Osteoblast (primary cell): ENCODE results near the gene PHF24. TPM values are rescaled to one million over a fixed set of nuclear protein-coding genes. Genes with fewer than 3 reads are reported as not detected.

ENCODE experiments used
- DNase-seq: peaks from one replicate; pipeline ENCODE4 v3.0.0; 2011; ENCODE audit warnings: low spot score, mixed read lengths; ENCODE audit not compliant: insufficient read length; ENCODE audit errors: missing footprints
- H2AFZ ChIP-seq: 2 replicates; pipeline ENCODE4 v1.6.0; 2011; ENCODE audit warnings: mild to moderate bottlenecking, low read length
- H3K27ac ChIP-seq: 2 replicates; pipeline ENCODE4 v1.5.1; 2011; ENCODE audit warnings: mild to moderate bottlenecking, low read depth, low read length, moderate library complexity
- H3K27me3 ChIP-seq: 2 replicates; pipeline ENCODE4 v1.6.0; 2012; ENCODE audit warnings: mild to moderate bottlenecking, control low read depth, inconsistent platforms, low read length, moderate library complexity; ENCODE audit not compliant: insufficient read depth
- H3K36me3 ChIP-seq: 2 replicates; pipeline ENCODE4 v1.5.1; 2011; ENCODE audit warnings: mild to moderate bottlenecking, low read length, control low read depth, moderate library complexity; ENCODE audit not compliant: insufficient read depth
- H3K4me1 ChIP-seq: 2 replicates; pipeline ENCODE4 v1.5.1; 2011; ENCODE audit warnings: mild to moderate bottlenecking, low read length, control low read depth, moderate library complexity; ENCODE audit not compliant: insufficient read depth
- H3K4me2 ChIP-seq: 2 replicates; pipeline ENCODE4 v1.6.0; 2011; ENCODE audit warnings: mild to moderate bottlenecking, low read length; ENCODE audit not compliant: insufficient read depth
- H3K4me3 ChIP-seq: fragments of 200-600 bp; sonication (generic); 3 replicates; pipeline ENCODE4 v1.5.1; 2012; ENCODE audit warnings: mild to moderate bottlenecking, low read length, inconsistent platforms; ENCODE audit not compliant: insufficient read depth
- H3K79me2 ChIP-seq: 2 replicates; pipeline ENCODE4 v1.6.0; 2012; ENCODE audit warnings: mild to moderate bottlenecking, low read length, control low read depth, inconsistent platforms; ENCODE audit not compliant: insufficient read depth
- H3K9me3 ChIP-seq: 2 replicates; pipeline ENCODE4 v1.5.1; 2011; ENCODE audit warnings: low read depth, low read length, control low read depth
- H4K20me1 ChIP-seq: 2 replicates; pipeline ENCODE4 v1.6.0; 2012; ENCODE audit warnings: mild to moderate bottlenecking, low read length, control low read depth; ENCODE audit not compliant: insufficient read depth
- total RNA-seq: library from RNA; depleted of rRNA; stranded (reverse); fragments of >200 nt; gene quantifications from 2 replicates; pipeline ENCODE4 v1.2.3, GENCODE V29; 2012
- TF ChIP-seq, protein P1 (sequence below): IDR thresholded peaks from 2 replicates; pipeline ENCODE4 v1.5.1; 2011; ENCODE audit warnings: mild to moderate bottlenecking, low read depth, low read length, moderate library complexity; ENCODE audit errors: extremely low read depth

PHF24 gene
- total RNA-seq, 1 donor, result not detected

DNA sequence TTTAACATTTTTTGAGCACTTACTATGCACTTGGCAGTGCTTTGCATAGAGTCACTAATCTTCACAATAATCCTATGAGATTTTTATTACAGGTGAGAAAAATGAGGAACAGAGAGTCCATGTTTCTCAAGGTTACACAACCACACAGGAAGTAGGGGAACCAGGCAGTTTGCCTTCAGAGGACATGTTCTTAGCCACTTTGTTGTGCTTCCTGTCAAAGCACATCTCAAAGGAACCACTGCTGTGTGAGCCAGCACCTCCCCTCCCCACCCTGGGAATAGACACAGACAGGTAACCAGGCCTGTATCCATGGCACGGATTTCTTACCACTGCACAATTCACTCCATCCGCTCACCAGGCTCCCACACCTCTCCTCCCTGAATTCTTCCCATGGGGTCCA is 25.1 kb downstream of the PHF24 start:
- Histone ChIP-seq H3K79me2 (no peaks in the 10 kb centered on the region), H3K4me2 (no peak overlapping the region), H4K20me1 (no peaks in the 10 kb centered on the region), H3K4me1 (no peaks in the 10 kb centered on the region), H2AFZ (no peak overlapping the region), H3K27me3 (peaks cover 9% of the 10 kb centered on the region), H3K36me3 (no peaks in the 10 kb centered on the region), H3K27ac (no peak overlapping the region), H3K9me3 (no peaks in the 10 kb centered on the region), H3K4me3 (no peak overlapping the region)
- TF ChIP-seq, protein P1, sequence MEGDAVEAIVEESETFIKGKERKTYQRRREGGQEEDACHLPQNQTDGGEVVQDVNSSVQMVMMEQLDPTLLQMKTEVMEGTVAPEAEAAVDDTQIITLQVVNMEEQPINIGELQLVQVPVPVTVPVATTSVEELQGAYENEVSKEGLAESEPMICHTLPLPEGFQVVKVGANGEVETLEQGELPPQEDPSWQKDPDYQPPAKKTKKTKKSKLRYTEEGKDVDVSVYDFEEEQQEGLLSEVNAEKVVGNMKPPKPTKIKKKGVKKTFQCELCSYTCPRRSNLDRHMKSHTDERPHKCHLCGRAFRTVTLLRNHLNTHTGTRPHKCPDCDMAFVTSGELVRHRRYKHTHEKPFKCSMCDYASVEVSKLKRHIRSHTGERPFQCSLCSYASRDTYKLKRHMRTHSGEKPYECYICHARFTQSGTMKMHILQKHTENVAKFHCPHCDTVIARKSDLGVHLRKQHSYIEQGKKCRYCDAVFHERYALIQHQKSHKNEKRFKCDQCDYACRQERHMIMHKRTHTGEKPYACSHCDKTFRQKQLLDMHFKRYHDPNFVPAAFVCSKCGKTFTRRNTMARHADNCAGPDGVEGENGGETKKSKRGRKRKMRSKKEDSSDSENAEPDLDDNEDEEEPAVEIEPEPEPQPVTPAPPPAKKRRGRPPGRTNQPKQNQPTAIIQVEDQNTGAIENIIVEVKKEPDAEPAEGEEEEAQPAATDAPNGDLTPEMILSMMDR, result no peak
- DNase-seq, result no peak

DNA sequence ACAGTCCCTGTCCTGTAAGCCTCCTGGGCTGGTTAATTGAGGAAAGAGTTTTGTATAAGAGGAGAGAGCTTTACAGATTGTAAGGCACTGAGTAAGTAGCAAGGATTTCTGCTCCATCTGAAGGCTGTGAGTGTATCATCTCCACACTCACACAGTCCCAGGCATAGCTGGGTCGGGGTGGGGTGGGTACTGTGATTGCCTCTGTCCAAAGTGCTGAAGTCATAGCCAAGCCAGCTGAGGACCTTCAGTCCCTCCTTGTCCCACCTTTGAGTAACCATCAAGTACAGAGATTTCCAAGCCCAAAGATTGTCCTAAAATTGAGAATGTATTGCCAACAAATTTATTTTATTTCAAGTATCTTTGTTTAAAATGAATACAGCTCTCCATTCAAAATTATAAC is 26.0 kb downstream of the PHF24 start:
- peaks cover 9% of the 10 kb centered on the region for H3K27me3 ChIP-seq
- TF ChIP-seq, protein P1, result no peak
- H3K27ac ChIP-seq, result no peak overlapping the region
- H3K79me2 ChIP-seq, result no peaks in the 10 kb centered on the region
- no peaks in the 10 kb centered on the region for H3K9me3 ChIP-seq
- H3K4me1 ChIP-seq, result peaks cover 6% of the 10 kb centered on the region
- H4K20me1 ChIP-seq, result no peaks in the 10 kb centered on the region
- H2AFZ ChIP-seq, result no peak overlapping the region
- H3K4me3 ChIP-seq, result no peak overlapping the region
- H3K4me2 ChIP-seq, result no peak overlapping the region
- DNase-seq, result no peak
- no peaks in the 10 kb centered on the region for H3K36me3 ChIP-seq

DNA sequence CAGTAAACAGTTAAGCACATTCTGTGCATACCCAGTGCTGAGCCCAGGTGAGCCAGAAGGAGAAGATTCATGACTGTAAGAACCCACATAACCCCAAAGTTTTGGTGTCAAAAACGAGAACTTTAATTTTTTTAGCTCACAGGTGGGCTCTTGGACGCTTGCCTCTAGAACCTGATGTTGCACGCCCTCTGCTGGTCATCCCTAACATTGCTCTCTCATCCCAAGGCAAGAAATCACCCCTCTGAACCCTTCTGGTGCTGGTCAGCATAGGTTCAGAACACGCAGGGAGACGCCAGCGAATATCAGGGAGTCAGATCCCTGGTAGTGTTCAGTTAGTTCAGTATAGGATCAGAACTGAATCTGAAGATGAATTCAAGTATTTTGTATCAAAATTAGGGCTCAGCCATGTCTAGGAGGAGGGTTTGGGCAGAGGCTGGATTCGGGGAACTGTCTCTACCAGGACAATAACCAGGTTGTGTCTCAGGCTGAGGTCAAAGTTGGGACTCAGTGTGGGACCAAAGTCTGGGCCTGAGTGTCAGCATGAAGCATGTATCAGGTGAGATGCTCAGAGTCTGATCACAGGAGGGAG is 27.3 kb downstream of the PHF24 start:
- peaks cover 3% of the 10 kb centered on the region for H3K79me2 ChIP-seq
- H3K4me2 ChIP-seq, result no peak overlapping the region
- H4K20me1 ChIP-seq, result peaks cover 2% of the 10 kb centered on the region
- H3K36me3 ChIP-seq, result no peaks in the 10 kb centered on the region
- TF ChIP-seq, protein P1, result peak; percentile 97
- H3K27ac ChIP-seq, result no peak overlapping the region
- no peak for DNase-seq
- H3K4me1 ChIP-seq, result peaks cover 10% of the 10 kb centered on the region
- H3K27me3 ChIP-seq, result peaks cover 6% of the 10 kb centered on the region
- no peaks in the 10 kb centered on the region for H3K9me3 ChIP-seq
- H2AFZ ChIP-seq, result no peak overlapping the region
- no peak overlapping the region for H3K4me3 ChIP-seq

DNA sequence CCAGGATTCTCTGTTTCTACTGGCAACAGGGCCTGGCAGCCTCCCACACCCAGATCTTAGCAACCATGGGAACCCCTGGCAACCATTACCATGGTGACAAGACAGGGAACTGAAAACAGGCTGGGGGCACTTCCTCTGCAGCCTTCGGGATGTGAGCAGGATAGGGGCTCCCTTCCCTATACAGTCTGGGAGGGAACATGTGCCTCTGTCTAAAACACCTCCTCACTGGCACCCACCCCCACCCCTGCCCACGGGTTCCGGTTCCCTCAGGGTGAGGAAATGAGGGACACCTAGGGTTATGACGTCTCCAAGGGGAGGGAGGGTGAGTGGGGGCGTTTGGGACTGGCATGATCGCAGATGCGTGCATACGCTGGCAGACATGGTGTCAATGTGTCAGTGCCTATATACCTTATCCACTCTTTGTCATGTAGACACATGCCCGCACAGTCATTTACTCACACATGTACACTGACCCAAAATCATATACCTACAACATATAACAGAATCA is 28.5 kb downstream of the PHF24 start:
- Histone ChIP-seq H3K79me2 (peaks cover 12% of the 10 kb centered on the region), H4K20me1 (peaks cover 2% of the 10 kb centered on the region), H3K27ac (no peak overlapping the region), H3K9me3 (no peaks in the 10 kb centered on the region), H3K4me1 (peaks cover 20% of the 10 kb centered on the region), H3K4me2 (no peak overlapping the region), H2AFZ (no peak overlapping the region), H3K27me3 (peaks cover 6% of the 10 kb centered on the region), H3K4me3 (no peak overlapping the region), H3K36me3 (no peaks in the 10 kb centered on the region)
- no peak for DNase-seq
- TF ChIP-seq, protein P1, result no peak
